NCI-H1417 (cell line): ENCODE results near the gene GAK.
A peak's percentile ranks its signal among the peaks of the same experiment; 100 is the strongest.
"Not testable (repeated sequence)": the region's sequence is repeated elsewhere in the genome, so short reads cannot be mapped to it uniquely, and the experiment has no call there.

Experiments used
- DNase-seq, 3 experiments: peaks; one replicate each; lab custom pipeline; 2025; lab: John Stamatoyannopoulos, UW

Gene GAK

GRCh38 chr4:952881-953573, 20.9 kb upstream of the GAK start:
- DNase-seq, result no peak

GRCh38 chr4:951594-952468, 19.7 kb upstream of the GAK start:
- DNase-seq, result no peak

DNA sequence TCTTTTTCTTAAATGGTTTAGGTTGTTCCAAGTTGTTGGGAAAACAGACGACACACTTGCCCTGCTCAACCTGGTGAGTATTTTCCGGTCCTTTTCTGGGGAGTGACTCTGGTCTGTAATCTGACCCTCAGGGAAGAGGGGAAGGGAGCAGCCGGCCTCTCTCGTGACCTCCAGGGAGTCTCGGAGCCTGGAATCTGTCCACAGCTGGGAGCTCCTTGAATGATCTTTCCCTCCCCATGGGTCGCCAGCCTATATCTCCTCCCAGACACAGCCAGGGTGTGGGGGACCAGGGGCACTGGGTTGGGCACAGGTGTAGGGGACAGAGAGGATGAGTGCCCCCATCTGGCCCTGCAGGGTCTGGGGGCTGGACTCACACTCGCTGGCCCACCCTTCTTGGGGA, 19.1 kb upstream of the GAK start:
- DNase-seq, result no peak

GRCh38 chr4:950136-951020, 18.3 kb upstream of the GAK start:
- no peak for DNase-seq

DNA sequence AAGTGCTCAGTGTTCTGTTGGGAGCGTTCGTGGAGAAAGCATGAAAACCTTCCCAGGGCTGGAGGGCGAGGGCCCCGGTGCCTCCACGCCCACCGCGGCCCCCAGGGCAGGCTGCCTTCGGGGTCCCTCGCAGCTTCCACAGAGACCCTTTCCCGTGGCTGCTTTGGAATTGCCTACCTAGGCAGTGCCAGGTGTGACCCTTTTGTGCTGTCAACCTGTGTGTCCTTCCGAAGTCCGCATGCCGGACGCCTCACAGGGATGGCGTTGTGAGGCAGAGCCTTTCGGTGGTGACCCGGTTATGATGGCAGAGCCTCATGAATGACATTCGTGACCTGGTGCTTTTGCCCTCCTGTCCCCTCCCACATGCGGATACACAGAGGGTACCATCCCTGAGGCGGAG, 17.5 kb upstream of the GAK start:
- DNase-seq, result no peak

GRCh38 chr4:948936-949300, 16.8 kb upstream of the GAK start:
- no peak for DNase-seq

- DNase-seq, result no peak
Observed at GRCh38 chr4:948101-948935, 16.2 kb upstream of the GAK start.

DNA sequence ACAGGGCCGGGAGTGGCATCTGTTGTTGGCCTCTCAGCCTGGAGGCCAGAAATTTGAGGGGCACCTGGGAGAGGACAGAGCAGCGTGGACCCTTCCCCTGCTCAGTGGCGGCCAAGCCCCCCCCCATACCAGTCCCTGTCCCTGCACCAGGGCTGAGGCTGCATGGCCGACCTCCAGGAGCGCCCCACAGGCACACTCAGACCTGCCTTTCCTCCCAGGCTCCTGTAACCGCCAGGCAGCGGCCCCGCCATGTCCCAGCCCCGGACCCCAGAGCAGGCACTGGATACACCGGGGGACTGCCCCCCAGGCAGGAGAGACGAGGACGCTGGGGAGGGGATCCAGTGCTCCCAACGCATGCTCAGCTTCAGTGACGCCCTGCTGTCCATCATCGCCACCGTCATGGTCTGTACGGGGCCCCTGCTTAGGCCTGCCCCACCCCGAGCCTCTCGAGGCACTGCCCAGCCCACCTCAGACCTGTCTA, 15.4 kb upstream of the GAK start:
- no peak for DNase-seq

DNA sequence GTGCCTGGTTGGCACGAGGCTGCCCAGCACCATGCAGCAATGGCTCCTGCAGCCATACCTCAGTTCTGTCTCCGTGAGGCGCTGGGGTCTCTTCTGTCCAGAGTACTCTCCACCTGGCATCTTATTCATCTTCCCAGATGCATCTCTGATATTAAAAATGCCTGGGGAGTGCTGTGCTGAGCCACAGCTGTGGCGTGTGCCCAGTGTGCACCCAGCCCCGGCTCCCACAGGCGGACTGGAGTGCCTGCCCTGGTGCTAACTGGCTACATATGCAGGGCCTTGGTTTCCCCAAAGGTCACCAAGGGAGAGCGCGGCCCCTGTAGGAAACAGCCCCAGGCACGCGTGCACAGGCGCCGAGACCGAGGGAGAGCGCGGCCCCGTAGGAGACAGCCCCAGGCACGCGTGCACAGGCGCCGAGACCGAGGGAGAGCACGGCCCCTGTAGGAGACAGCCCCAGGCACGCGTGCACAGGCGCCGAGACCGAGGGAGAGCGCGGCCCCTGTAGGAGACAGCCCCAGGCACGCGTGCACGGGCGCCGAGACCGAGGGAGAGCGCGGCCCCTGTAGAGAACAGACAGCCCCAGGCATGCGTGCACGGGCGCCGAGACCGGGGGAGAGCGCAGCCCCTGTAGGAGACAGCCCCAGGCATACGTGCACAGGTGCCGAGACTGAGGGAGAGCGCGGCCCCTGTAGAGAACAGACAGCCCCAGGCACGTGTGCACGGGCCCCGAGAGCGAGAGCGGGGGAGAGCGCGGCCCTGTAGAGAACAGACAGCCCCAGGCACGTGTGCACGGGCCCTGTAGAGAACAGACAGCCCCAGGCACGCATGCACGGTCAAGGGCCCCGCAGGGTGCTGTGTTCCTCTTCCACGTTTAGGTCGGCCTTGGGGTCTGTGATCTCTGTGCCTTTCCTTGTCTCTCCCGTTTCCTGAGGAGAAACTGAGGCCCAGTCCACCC, 14.7 kb upstream of the GAK start:
- no peak for DNase-seq

- DNase-seq, result no peak
Observed at GRCh38 chr4:946103-946450, 14.0 kb upstream of the GAK start.

- DNase-seq, result peak in 2 of 3 experiments; percentile 34 to 56
Observed at GRCh38 chr4:945274-946102, 13.4 kb upstream of the GAK start.

- not testable (repeated sequence) for DNase-seq
Observed at GRCh38 chr4:939508-939907, 7.4 kb upstream of the GAK start.

- DNase-seq, result peak in 1 of 3 experiments; percentile 72
Observed at GRCh38 chr4:932713-933070, 576 bp upstream of the GAK start.

DNA sequence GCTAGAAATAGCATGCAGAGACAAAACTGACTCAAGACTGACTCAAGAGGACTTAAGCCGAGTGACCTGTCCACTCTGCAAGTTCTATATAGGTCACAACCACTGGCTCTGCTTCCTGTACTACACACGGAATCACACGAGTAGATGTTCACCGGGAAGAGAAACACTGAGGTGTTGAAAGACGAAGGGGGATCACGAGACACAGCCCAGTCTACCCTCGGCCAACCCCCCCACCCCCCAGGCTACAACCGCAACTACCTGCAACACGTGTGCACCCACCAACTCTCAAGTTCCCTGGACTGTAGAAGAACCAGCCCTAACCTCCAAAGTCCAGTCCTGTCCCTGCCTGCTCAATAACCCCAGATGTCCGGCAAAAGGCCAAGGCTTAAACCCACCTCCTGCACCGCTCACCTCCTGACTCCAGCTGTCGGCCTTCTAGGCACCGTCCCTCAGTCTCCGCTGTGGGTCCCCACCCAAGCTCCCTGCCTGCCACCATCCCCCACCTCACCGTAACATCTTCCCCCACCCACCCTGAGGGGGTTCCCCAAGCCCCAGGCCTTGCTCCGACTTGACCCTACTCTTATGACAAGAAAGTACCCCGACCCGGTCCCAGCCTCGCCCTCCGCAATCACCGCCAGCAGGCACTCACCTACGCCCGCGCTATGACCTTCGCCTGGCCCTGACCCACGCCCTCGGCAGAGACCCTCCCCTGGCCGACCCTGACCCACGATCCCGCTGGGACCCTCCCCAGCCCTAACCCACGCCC, 739 bp downstream of the GAK start:
- DNase-seq, result no peak

DNA sequence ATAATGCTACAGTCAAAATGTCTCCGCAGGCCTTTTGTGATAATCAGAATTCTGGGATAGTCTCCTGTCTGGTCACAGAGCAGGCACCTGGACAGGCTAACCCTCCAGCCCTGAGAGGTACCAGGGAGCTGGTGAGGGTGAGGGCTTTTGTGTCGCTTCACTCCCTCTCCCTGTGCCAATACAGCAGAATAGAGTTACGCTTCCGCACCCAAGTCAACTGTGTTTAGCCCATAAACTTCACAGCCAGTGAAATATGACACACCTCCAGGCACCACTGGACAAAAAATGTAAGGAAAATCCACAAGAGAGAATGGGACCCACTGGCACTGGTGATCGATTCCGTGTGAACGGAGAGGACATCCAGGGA, 1.3 kb downstream of the GAK start:
- no peak for DNase-seq

DNA sequence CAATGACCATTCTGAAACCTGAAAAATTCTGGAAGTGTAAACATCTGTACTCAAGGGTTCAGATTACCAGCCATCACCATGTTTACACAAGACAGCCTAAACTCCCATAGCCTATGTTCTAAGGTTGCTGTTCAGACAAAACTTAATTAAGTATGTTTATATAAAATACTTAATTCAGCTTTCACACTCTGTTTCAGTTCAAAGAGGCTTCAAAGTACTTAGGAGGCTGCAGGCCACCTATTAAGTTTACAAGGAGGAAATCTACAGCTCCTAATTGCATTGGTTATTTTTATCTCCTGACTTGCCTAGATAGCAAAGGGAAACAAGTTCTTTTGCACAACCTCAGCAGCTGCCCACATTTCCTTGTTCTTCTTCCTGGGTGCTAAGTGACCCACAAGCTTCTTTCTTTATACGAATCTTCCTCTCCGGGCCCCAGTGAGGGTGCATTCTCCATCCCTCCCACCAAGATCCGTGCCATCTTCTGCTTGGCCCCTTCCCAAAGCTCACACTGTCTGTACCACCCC, 2.0 kb downstream of the GAK start:
- DNase-seq, result no peak

DNA sequence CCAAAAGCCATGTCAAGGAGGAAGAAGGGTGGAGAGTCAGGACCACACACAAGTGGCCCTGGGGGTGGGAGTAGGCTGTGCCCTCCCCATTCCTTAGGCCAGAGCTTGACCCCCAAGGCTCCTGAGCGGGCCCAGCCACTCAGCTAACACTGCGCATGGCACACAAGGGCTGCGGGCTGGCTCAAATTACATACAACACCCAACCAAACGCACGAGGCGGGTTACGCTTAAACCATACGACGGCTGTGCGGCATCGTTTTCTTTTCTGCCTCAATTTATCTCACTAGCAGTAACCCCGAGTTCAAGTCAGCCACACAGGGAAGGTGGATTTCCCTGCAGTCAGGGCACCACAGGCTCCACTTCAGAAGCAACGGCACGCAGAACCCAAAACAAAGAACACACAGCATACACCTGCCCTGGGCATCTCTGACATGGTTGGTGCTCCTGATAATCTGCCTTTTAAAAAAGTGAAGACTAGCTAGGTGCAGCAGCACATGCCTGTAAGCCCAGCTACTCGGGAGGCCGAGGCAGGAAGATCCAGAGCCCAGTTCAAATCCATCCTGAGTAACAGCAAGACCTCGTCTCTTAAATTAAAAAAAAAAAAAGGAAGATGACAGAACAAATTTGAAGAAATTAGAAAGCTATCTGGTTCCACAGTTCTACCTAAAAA, 2.9 kb downstream of the GAK start:
- no peak for DNase-seq

- DNase-seq, result not testable (repeated sequence)
Observed at GRCh38 chr4:927566-927965, 4.5 kb downstream of the GAK start.
